K562 (cell line): ENCODE data around the gene TEPSIN. TPM values are rescaled to one million over a fixed set of nuclear protein-coding genes. Genes with fewer than 3 reads are reported as not detected.
A peak's percentile ranks its signal among the peaks of the same experiment; 100 is the strongest.

Experiments used
- BRF1 ChIP-seq: IDR thresholded peaks from 3 replicates; pipeline ENCODE4 v1.6.1; 2011; ENCODE audit warnings: borderline replicate concordance, mild to moderate bottlenecking; ENCODE audit not compliant: insufficient read length; ENCODE audit errors: extremely low read depth
- SAFB2 ChIP-seq: fragments of 200-400 bp; formaldehyde crosslinking; IDR thresholded peaks from 2 replicates; pipeline ENCODE4 v1.6.1; 2018; ENCODE audit warnings: borderline replicate concordance, low read length, low read depth, moderate library complexity; ENCODE audit not compliant: severe bottlenecking
- SNRNP70 ChIP-seq: fragments of 200-400 bp; formaldehyde crosslinking; optimal IDR thresholded peaks from 2 replicates; pipeline ENCODE3; 2017; ENCODE audit warnings: low read depth, low read length
- TAF1 ChIP-seq: IDR thresholded peaks from 2 replicates; pipeline ENCODE4 v1.6.1; 2011; ENCODE audit warnings: mild to moderate bottlenecking, low read length, moderate library complexity; ENCODE audit not compliant: insufficient read depth, control insufficient read depth, severe bottlenecking; ENCODE audit errors: extremely low read depth
- ZNF197 ChIP-seq: fragments of 200-800 bp; sonication (Bioruptor generic); IDR thresholded peaks from 2 replicates; pipeline ENCODE4 v1.6.1; 2016; ENCODE audit warnings: low read depth, missing genetic modification characterization, missing compliant biosample characterization
- ZNF274 ChIP-seq: IDR thresholded peaks from 2 replicates; pipeline ENCODE4 v1.6.1; 2011; ENCODE audit warnings: low read depth, mild to moderate bottlenecking, low read length, moderate library complexity, borderline replicate concordance
- ZNF3 ChIP-seq: fragments of 250-450 bp; sonication (Bioruptor Pico); IDR thresholded peaks from 2 replicates; pipeline ENCODE4 v1.5.0; 2021; ENCODE audit warnings: mild to moderate bottlenecking, moderate library complexity
- ZNF316 ChIP-seq: fragments of 450-650 bp; IDR thresholded peaks from 2 replicates; pipeline ENCODE4 v1.6.1; 2016
- ZNF324 ChIP-seq: fragments of 250-450 bp; sonication (Bioruptor Pico); IDR thresholded peaks from 2 replicates; pipeline ENCODE4 v1.4.0; 2020; ENCODE audit warnings: mild to moderate bottlenecking
- ZNF561 ChIP-seq: fragments of 450-650 bp; formaldehyde crosslinking; conservative IDR thresholded peaks from 2 replicates; pipeline ENCODE4 v1.4.0; 2020; ENCODE audit warnings: mild to moderate bottlenecking, moderate library complexity
- ZNF707 ChIP-seq: fragments of 250-450 bp; sonication (Bioruptor Pico); conservative IDR thresholded peaks from 2 replicates; pipeline ENCODE4 v1.8.0; 2022; ENCODE audit warnings: inconsistent platforms, mild to moderate bottlenecking, moderate library complexity
- polyA plus RNA-seq, 8 experiments: library from polyadenylated mRNA; depleted of rRNA in 4 of 8; stranded (reverse) in 5 of 8; unstranded in 3 of 8; fragments of >200 nt; fragmentation: Nextera tagmentation in 2 of 8; fragmentation: Illumina TruSeq in 1 of 8; extraction: Ambion mirVana in 2 of 8; extraction: Trizol in 1 of 8; gene quantifications; 2 replicates each; pipeline versions ENCODE4 v1.2.1 to v1.2.3, GENCODE V29; 2011 to 2014; ENCODE audit warnings: inconsistent platforms in 1 of 8, missing spikeins in 1 of 8
- total RNA-seq, 7 experiments: library from RNA; depleted of rRNA in 6 of 7; stranded (reverse); fragments of >200 nt in 6 of 7; fragmentation: Illumina TruSeq in 2 of 7; extraction: Trizol in 2 of 7; gene quantifications; 2 replicates each; pipeline versions ENCODE4 v1.2.1 to v1.2.3, GENCODE V29; 2011 to 2021; ENCODE audit warnings: low replicate concordance in 1 of 7
- TF ChIP-seq, protein P1 (sequence below), 2 experiments: fragments of 450-650 bp in 1 of 2; sonication (generic) in 1 of 2; formaldehyde crosslinking in 1 of 2; IDR thresholded peaks; 2 replicates each; pipeline versions ENCODE4 v1.7.1 to v1.9.0; 2016 to 2022; ENCODE audit warnings: inconsistent platforms in 1 of 2, mild to moderate bottlenecking in 1 of 2, missing genetic modification reagents in 1 of 2

The TEPSIN gene
- total and polyA plus RNA-seq, 9 of the 15 experiments (the other 6 are each of a cell fraction or from before 2014, with no cell fraction given) = 0.80 to 29.8 (median 5.3) TPM

DNA sequence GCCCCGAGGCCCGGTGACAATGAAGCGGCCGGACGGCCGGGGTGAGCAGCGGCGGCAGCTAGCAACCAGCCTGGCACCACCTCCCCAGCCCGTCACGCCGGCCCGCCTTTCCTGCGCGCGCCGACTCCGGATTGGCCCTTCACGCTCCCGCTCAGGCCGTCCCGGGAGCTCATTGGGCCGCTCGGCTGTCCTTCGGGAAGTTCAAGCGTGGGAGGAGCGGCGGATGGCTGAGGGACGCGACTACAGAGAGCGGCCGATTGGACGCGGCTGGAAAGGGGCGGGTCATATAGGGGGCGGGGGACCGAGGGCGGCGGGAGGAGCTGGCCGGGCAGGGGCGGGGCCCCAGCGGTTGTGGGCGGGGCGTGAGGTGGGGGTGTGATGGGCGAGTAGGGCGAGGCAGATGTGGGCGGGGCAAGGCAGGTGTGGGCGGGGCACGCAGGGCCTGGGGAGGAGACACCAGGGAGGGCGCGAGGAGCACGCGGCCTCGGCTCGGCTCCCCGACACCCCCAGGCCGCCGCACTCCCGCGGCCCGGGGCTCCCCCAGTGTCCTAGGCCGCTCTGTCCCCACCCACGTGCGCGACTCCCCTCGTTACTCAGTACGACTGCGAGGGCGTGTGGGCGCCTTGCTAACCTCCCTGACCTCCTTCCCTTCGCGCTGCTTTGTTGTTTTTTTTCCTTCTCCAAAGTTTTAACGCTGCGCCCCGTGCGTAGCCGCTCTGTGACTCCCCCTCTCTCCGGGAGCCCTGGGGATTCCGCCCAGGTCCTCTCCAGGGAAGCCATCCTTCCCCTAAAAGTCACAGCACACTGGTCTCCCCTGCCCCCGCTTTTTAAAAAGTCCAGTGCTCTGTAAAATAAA is 15.7 kb downstream of the TEPSIN start, which contains the start of gene CEP131 (continued):
- TF ChIP-seq, protein P1, sequence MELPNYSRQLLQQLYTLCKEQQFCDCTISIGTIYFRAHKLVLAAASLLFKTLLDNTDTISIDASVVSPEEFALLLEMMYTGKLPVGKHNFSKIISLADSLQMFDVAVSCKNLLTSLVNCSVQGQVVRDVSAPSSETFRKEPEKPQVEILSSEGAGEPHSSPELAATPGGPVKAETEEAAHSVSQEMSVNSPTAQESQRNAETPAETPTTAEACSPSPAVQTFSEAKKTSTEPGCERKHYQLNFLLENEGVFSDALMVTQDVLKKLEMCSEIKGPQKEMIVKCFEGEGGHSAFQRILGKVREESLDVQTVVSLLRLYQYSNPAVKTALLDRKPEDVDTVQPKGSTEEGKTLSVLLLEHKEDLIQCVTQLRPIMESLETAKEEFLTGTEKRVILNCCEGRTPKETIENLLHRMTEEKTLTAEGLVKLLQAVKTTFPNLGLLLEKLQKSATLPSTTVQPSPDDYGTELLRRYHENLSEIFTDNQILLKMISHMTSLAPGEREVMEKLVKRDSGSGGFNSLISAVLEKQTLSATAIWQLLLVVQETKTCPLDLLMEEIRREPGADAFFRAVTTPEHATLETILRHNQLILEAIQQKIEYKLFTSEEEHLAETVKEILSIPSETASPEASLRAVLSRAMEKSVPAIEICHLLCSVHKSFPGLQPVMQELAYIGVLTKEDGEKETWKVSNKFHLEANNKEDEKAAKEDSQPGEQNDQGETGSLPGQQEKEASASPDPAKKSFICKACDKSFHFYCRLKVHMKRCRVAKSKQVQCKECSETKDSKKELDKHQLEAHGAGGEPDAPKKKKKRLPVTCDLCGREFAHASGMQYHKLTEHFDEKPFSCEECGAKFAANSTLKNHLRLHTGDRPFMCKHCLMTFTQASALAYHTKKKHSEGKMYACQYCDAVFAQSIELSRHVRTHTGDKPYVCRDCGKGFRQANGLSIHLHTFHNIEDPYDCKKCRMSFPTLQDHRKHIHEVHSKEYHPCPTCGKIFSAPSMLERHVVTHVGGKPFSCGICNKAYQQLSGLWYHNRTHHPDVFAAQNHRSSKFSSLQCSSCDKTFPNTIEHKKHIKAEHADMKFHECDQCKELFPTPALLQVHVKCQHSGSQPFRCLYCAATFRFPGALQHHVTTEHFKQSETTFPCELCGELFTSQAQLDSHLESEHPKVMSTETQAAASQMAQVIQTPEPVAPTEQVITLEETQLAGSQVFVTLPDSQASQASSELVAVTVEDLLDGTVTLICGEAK (IDR thresholded peaks at IDR 0.05) = 0 out of 2 replicates have a peak, but pooled peaks have one; percentile 44
- TF ChIP-seq, protein P1 (CRISPR knock-in tag; IDR thresholded peaks at IDR 0.05) = no peak
- TF ChIP-seq ZNF3 (CRISPR knock-in tag) (no peak), TAF1 (peak; percentile 17), BRF1 (no peak), ZNF561 (CRISPR knock-in tag) (no peak), SNRNP70 (no peak), ZNF197 (no peak), ZNF324 (CRISPR knock-in tag) (no peak), ZNF707 (CRISPR knock-in tag) (no peak), ZNF274 (no peak), ZNF316 (no peak), SAFB2 (no peak)
